Muscle of leg (tissue), 11 donors: ENCODE results near the gene CNOT4. TPM values are rescaled to one million over a fixed set of nuclear protein-coding genes. Genes with fewer than 3 reads are reported as not detected.

Experiments
- DNase-seq: peaks from one replicate; pipeline ENCODE4 v3.0.0; 2013
- H3K27ac ChIP-seq: one replicate; pipeline ENCODE4 v1.5.1; 2013; ENCODE audit warnings: mild to moderate bottlenecking, low read length, control low read depth
- H3K27me3 ChIP-seq: one replicate; pipeline ENCODE4 v1.6.1; 2013; ENCODE audit warnings: low read length; ENCODE audit not compliant: control insufficient read depth, insufficient read depth
- H3K36me3 ChIP-seq: one replicate; pipeline ENCODE4 v1.6.1; 2013; ENCODE audit warnings: low read length; ENCODE audit not compliant: control insufficient read depth, insufficient read depth
- H3K4me1 ChIP-seq: one replicate; pipeline ENCODE4 v1.6.1; 2013; ENCODE audit warnings: low read length; ENCODE audit not compliant: control insufficient read depth, insufficient read depth
- H3K4me3 ChIP-seq: one replicate; pipeline ENCODE4 v1.5.1; 2013; ENCODE audit warnings: low read length, control low read depth
- H3K9me3 ChIP-seq: replicated peaks from 2 replicates; pipeline ENCODE4 v1.6.1; 2013; ENCODE audit warnings: low read depth, low read length; ENCODE audit not compliant: control insufficient read depth
- whole genome bisulfite sequencing: methylation state at CpG from one replicate; pipeline ENCODE4 v1.1.5; 2013; ENCODE audit warnings: missing lambda C conversion rate; ENCODE audit not compliant: insufficient coverage; 5-methylcytosine and 5-hydroxymethylcytosine counted together
- polyA plus RNA-seq, 8 donors: library from polyadenylated mRNA; unstranded; fragments of 120-200 nt; gene quantifications; one replicate each; pipeline versions ENCODE4 v1.2.1 to v1.2.3, GENCODE V29; 2013; ENCODE audit warnings: inconsistent platforms in 1 of 8, low replicate concordance in 1 of 8; ENCODE audit not compliant: insufficient read length in 8 of 8, insufficient read depth in 1 of 8
- total RNA-seq: library from RNA; stranded (reverse); fragments of 120-200 nt; gene quantifications from one replicate; pipeline ENCODE4 v1.2.4, GENCODE V29; 2013

CNOT4 gene
- total and polyA plus RNA-seq, 9 donors = 12.1 to 23.3 (median 20.9) TPM

GRCh38 chr7:135539629-135540028, 29.7 kb upstream of the CNOT4 start:
- Histone ChIP-seq H3K36me3 (no peaks in the 10 kb centered on the region), H3K27me3 (no peaks in the 10 kb centered on the region), H3K4me3 (no peak overlapping the region), H3K4me1 (no peaks in the 10 kb centered on the region), H3K27ac (no peak overlapping the region), H3K9me3 (no peaks in the 10 kb centered on the region)
- DNase-seq = no peak
- no CpG with 5 or more reads among the region's 2 CpGs for WGBS

DNA sequence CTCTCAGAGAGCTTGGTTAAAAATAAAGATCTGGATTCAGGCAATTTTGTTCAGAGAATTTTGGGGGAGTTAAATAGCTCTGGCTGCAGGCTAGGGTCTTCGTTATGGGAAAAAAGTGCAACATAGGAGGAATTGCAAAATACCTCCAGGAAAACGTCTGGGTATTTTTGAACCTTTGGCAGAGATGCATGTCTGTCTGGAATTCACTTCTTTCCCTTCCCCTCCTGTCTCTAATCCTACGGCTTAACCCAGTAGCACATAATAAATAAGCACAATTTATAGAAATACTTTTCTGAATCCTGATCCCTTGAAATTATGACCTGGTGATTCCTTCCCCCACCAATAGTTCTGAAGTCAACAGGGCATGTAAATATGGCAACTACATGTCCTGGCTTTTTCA, 28.5 kb upstream of the CNOT4 start:
- peak; percentile 69 for DNase-seq
- H3K27me3 ChIP-seq = no peaks in the 10 kb centered on the region
- no peaks in the 10 kb centered on the region for H3K4me1 ChIP-seq
- no peaks in the 10 kb centered on the region for H3K9me3 ChIP-seq
- H3K36me3 ChIP-seq = no peaks in the 10 kb centered on the region
- H3K4me3 ChIP-seq = no peak overlapping the region
- WGBS = 0% methylated on average over 1 of the region's 3 CpGs
- no peak overlapping the region for H3K27ac ChIP-seq

GRCh38 chr7:135537905-135538304, 28.0 kb upstream of the CNOT4 start:
- no peaks in the 10 kb centered on the region for H3K27me3 ChIP-seq
- no peak overlapping the region for H3K27ac ChIP-seq
- no peaks in the 10 kb centered on the region for H3K9me3 ChIP-seq
- H3K36me3 ChIP-seq = no peaks in the 10 kb centered on the region
- no peaks in the 10 kb centered on the region for H3K4me1 ChIP-seq
- H3K4me3 ChIP-seq = no peak overlapping the region
- peak; percentile 19 for DNase-seq

DNA sequence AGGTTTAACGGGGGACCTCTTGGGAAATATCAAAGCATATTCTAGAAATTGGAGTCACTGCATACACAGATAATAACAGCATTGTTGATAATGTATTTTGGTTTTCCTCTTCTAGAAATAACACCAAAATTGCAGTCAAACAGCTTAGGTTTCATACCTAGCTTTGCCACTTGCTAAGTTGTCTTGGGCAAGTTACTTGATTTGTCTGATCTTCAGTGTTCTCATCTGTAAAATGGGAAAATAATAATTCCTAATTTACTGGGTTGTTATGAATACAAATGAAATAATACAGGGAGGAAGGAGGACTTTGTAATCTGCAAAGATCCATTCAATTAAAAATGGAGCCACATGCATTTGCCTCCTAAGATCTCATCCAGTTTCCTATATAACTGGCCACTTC, 27.6 kb upstream of the CNOT4 start:
- Histone ChIP-seq H3K27me3 (no peaks in the 10 kb centered on the region), H3K9me3 (no peaks in the 10 kb centered on the region), H3K36me3 (no peaks in the 10 kb centered on the region), H3K4me1 (no peaks in the 10 kb centered on the region), H3K27ac (no peak overlapping the region), H3K4me3 (no peak overlapping the region)
- WGBS = no CpG with 5 or more reads among the region's 1 CpG
- no peak for DNase-seq

- 83% methylated on average over 3 of the region's 7 CpGs for WGBS
These were observed 26.2 kb upstream of the CNOT4 start for GRCh38 chr7:135536150-135536549.

DNA sequence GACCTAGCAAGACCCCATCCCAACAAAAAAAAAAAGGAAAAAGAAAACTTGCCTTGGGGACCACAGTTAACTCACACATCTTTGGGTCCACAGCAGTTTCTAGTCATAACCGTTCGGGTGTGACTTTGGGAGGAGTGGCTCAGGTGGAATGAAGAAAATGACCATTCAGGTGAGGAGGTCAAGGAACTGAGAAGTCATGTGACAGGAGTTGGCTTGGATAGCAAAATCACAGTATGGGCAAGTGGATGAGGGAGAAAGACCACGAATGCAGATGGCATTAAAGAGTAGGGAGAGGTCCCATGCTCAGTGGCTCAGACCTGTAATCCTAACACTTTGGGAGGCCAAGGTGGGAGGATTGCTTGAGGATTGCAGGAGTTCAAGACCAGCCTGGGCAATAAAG, 17.1 kb upstream of the CNOT4 start:
- no peak for DNase-seq
- Histone ChIP-seq H3K27ac (no peak overlapping the region), H3K27me3 (no peaks in the 10 kb centered on the region), H3K4me3 (no peak overlapping the region), H3K4me1 (no peaks in the 10 kb centered on the region), H3K36me3 (no peaks in the 10 kb centered on the region), H3K9me3 (no peaks in the 10 kb centered on the region)
- 74% methylated on average over 3 of the region's 3 CpGs for WGBS

More at GRCh38 chr7:135536150-135536549, 26.2 kb upstream of the CNOT4 start:
- H3K27ac ChIP-seq = no peak overlapping the region
- H3K36me3 ChIP-seq = no peaks in the 10 kb centered on the region
- H3K27me3 ChIP-seq = no peaks in the 10 kb centered on the region
- no peaks in the 10 kb centered on the region for H3K4me1 ChIP-seq
- H3K4me3 ChIP-seq = no peak overlapping the region
- no peak for DNase-seq
- no peaks in the 10 kb centered on the region for H3K9me3 ChIP-seq

GRCh38 chr7:135525426-135525825, 15.5 kb upstream of the CNOT4 start:
- no peak overlapping the region for H3K4me3 ChIP-seq
- H3K27ac ChIP-seq = no peak overlapping the region
- no peak for DNase-seq
- no CpG with 5 or more reads among the region's 4 CpGs for WGBS
- no peaks in the 10 kb centered on the region for H3K27me3 ChIP-seq
- no peaks in the 10 kb centered on the region for H3K4me1 ChIP-seq
- H3K36me3 ChIP-seq = no peaks in the 10 kb centered on the region
- H3K9me3 ChIP-seq = no peaks in the 10 kb centered on the region

DNA sequence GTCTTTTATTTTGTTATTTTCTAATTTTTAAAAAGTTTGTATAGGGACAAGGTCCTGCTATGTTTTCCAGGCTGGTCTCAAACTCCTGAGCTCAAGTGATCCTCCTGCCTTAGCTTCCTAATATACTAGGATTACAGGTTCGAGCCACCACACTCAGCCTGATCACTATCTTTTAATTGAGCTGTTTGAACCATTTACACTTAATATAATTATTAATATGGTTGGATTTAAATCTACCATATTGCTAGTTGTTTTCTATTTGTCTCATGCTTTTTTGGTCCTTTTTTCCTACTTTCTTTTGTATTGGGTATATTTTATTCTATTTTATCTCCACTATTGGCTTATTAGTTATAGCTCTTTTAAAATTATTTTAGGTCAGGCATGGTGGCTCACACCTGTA, 13.2 kb upstream of the CNOT4 start:
- WGBS = no CpG with 5 or more reads among the region's 1 CpG
- H3K36me3 ChIP-seq = no peaks in the 10 kb centered on the region
- no peaks in the 10 kb centered on the region for H3K9me3 ChIP-seq
- no peak overlapping the region for H3K27ac ChIP-seq
- no peaks in the 10 kb centered on the region for H3K27me3 ChIP-seq
- DNase-seq = no peak
- H3K4me1 ChIP-seq = no peaks in the 10 kb centered on the region
- no peak overlapping the region for H3K4me3 ChIP-seq

DNA sequence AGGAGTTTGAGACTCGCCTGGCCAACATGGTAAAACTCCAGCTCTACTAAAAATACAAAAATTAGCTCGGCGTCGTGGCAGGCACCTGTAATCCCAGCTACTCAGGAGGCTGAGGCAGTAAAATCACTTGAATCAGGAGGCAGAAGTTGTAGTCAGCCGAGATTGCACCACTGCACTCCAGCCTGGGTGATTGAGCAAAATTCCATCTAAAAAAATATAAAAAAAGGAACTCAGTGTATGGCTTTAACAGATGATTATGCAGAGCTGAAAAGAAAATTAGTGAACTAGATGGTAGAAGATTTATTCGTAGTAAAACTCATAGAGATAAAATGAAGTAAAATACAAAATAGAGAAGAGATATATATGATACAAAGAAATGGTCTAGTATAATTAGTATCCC, 12.6 kb upstream of the CNOT4 start:
- no peak overlapping the region for H3K27ac ChIP-seq
- no peaks in the 10 kb centered on the region for H3K27me3 ChIP-seq
- H3K4me3 ChIP-seq = no peak overlapping the region
- 73% methylated on average over 3 of the region's 6 CpGs for WGBS
- H3K36me3 ChIP-seq = no peaks in the 10 kb centered on the region
- no peak for DNase-seq
- H3K4me1 ChIP-seq = no peaks in the 10 kb centered on the region
- H3K9me3 ChIP-seq = no peaks in the 10 kb centered on the region

GRCh38 chr7:135519871-135520270, 10.0 kb upstream of the CNOT4 start:
- H3K4me3 ChIP-seq = no peak overlapping the region
- H3K27me3 ChIP-seq = no peaks in the 10 kb centered on the region
- WGBS = no CpG with 5 or more reads among the region's 4 CpGs
- H3K36me3 ChIP-seq = no peaks in the 10 kb centered on the region
- no peak overlapping the region for H3K27ac ChIP-seq
- no peaks in the 10 kb centered on the region for H3K9me3 ChIP-seq
- H3K4me1 ChIP-seq = no peaks in the 10 kb centered on the region
- no peak for DNase-seq

DNA sequence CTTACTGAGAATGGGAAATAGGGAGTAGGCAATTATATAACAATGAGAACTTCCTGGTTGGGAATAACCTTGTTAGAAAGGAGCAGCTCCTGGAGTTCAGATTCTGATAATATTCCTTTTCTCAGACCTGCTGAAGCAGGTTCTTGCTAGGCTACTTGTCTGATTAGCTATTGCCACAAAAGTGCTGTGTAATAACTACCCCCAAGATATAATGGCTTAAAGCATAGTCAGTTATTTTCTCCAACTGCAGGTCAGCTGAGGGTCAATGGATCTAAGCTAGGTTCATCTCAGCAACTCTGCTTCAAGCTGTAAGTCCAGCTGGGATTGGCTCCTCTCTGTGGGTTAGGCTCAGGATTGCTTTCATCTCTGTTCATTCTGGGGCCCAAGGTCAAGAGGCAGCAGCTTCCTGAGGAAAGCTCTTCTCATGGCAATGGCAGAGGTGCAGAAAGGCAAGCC, 9.4 kb upstream of the CNOT4 start:
- H3K36me3 ChIP-seq = no peaks in the 10 kb centered on the region
- DNase-seq = no peak
- no peak overlapping the region for H3K27ac ChIP-seq
- no peaks in the 10 kb centered on the region for H3K27me3 ChIP-seq
- H3K4me1 ChIP-seq = no peaks in the 10 kb centered on the region
- H3K9me3 ChIP-seq = no peaks in the 10 kb centered on the region
- H3K4me3 ChIP-seq = no peak overlapping the region
